GM18861 (cell line): ENCODE measurements around the gene PDE3A.
"Not testable (repeated sequence)": the region's sequence is repeated elsewhere in the genome, so short reads cannot be mapped to it uniquely, and the experiment has no call there.

ENCODE experiments used
- ATAC-seq: cut with Tn5 transposase; IDR thresholded peaks from one replicate; pipeline ENCODE4 v1.9.1; 2021; ENCODE audit not compliant: unreplicated experiment

PDE3A gene

DNA sequence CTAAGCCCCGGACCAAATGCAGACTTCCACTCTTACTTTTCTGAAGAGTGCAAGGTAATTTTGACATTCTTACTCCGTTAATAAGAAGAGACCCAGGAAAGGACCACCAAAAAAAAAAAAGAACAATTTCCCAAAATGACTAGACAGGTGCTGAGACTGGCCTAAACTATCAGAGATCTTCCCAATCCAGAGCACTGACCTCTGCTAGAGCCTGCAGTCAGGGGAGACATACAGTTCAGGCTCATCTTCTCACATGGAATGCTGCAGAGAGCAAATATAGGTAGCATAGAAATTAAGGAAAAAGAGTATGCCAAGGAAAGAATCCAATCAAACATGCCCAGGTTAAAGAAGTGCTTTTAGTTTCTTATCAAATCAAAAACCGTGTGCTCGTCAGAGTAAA, 177.9 kb downstream of the PDE3A start:
- no peak for ATAC-seq

GRCh38 chr12:20547816-20548575, 179.7 kb downstream of the PDE3A start:
- ATAC-seq = no peak

DNA sequence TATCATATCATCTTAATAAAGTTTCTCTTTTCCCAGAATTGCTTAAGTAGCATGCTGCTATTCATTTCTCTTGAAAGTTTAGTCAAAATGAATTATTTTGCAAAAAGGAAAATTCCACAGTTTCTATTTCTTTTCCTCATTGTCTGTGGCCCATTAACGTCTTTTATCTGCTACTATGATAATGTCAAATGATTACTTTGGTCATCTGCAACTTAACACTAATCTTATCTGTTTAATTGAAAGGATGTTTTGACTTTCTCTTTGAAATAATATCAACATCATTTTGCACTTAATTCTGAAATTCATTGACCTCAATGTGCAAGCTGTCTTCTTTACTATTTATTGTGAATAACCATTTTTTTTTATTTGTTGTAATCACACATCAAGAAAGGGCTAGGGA, 180.3 kb downstream of the PDE3A start:
- ATAC-seq = no peak

DNA sequence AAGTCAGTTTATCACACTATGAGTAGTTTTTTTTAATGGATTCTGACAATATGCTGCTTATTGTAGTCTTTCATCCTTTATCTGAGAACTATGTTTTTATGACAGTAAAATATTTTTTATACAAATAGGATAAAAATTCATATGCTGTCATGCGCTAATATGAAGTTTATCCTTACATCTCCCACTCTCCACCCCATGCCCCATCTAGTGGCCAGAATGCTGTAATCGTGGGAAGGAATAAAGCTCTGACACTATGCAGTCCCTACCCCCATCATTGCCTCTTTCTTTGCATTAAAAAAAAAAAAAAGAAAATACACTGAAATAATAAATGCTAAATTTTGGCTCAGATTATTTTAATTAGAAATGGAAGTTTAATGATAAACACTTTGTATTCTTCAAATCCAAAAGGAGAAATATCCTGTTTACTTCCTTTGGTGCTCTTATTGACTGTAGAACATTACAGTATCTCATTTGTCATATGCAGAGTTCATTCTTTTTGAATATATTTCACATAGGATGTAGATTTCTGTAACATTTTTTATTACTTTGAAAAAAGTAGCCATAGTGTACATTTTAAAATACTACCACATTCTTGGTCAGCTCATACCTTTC, 180.9 kb downstream of the PDE3A start:
- no peak for ATAC-seq

DNA sequence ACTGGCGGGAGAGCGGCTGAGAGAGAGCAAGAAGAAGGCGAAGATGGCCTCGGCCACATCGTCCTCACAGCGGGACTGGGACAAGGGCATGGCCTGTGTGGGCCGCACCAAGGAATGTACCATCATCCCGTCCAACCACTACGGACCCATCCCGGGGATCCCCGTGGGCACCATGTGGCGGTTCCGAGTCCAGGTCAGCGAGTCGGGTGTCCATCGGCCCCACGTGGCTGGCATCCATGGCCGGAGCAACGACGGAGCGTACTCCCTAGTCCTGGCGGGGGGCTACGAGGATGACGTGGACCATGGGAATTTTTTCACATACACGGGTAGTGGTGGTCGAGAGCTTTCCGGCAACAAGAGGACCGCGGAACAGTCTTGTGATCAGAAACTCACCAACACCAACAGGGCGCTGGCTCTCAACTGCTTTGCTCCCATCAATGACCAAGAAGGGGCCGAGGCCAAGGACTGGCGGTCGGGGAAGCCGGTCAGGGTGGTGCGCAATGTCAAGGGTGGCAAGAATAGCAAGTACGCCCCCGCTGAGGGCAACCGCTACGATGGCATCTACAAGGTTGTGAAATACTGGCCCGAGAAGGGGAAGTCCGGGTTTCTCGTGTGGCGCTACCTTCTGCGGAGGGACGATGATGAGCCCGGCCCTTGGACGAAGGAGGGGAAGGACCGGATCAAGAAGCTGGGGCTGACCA, 183.6 kb downstream of the PDE3A start:
- ATAC-seq = not testable (repeated sequence)

DNA sequence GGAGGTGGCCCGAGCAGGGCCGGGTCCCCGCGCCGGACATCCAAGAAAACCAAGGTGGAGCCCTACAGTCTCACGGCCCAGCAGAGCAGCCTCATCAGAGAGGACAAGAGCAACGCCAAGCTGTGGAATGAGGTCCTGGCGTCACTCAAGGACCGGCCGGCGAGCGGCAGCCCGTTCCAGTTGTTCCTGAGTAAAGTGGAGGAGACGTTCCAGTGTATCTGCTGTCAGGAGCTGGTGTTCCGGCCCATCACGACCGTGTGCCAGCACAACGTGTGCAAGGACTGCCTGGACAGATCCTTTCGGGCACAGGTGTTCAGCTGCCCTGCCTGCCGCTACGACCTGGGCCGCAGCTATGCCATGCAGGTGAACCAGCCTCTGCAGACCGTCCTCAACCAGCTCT, 184.2 kb downstream of the PDE3A start:
- not testable (repeated sequence) for ATAC-seq

DNA sequence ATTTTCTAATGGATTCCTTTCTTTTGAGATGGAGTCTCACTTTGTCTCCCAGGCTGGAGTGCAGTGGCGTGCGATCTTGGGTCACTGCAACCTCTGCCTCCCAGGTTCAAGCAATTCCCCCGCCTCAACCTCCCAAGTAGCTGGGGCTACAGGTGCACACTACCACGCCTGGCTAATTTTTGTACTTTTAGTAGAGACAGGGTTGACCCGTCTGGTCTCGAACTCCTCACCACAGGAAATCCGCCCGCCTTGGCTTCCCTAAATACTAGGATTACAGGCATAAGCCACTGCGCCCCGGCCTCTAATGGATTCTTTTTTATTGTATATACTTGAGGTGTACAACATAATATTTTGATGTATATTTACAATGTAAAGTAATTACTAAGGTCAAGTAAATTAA, 186.7 kb downstream of the PDE3A start:
- no peak for ATAC-seq

GRCh38 chr12:20555771-20556170, 187.4 kb downstream of the PDE3A start:
- ATAC-seq = no peak

GRCh38 chr12:20557096-20557495, 188.8 kb downstream of the PDE3A start:
- no peak for ATAC-seq

DNA sequence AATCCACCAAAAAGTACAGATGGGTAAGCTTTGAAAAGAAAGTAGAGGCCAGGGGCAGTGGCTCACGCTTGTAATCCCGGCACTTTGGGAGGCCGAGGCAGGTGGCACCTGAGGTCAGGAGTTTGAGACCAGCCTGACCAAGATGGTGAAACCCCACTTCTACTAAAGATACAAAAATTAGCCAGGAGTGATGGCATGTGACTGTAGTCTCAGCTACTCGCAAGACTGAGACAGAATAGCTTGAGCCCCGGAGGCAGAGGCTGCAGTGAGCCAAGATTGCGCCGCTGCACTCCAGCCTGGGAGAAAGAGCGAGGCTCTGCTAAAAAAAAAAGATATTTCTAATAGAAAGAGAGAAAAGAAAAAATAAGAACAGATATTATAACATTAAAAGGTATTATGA, 192.6 kb downstream of the PDE3A start:
- ATAC-seq = no peak

- ATAC-seq = no peak
Observed at GRCh38 chr12:20561871-20562270, 193.5 kb downstream of the PDE3A start.

- ATAC-seq = no peak
Observed at GRCh38 chr12:20567413-20567812, 199.1 kb downstream of the PDE3A start.

GRCh38 chr12:20572451-20572850, 204.1 kb downstream of the PDE3A start:
- no peak for ATAC-seq

GRCh38 chr12:20576528-20576927, 208.2 kb downstream of the PDE3A start:
- ATAC-seq = no peak

DNA sequence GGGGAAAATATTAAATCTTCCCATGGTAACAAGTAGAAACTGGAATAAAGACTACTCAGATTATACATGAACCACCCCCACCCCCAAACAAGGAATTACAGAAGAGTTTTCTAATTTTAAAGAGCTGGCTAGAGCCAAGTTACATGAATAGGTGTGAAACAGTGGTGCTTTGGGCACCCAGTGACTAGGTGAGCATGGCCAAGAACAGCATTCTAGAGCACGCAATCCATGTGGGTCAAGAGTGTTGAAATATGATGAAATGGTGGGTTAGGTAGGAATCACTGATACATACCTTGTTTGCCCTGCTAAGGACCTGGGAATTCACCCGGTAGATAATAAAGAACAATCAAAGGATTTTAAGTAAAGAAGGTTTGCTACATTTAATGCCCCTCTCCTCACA, 208.7 kb downstream of the PDE3A start:
- ATAC-seq = no peak

- no peak for ATAC-seq
Observed at GRCh38 chr12:20578142-20578541, 209.8 kb downstream of the PDE3A start.

DNA sequence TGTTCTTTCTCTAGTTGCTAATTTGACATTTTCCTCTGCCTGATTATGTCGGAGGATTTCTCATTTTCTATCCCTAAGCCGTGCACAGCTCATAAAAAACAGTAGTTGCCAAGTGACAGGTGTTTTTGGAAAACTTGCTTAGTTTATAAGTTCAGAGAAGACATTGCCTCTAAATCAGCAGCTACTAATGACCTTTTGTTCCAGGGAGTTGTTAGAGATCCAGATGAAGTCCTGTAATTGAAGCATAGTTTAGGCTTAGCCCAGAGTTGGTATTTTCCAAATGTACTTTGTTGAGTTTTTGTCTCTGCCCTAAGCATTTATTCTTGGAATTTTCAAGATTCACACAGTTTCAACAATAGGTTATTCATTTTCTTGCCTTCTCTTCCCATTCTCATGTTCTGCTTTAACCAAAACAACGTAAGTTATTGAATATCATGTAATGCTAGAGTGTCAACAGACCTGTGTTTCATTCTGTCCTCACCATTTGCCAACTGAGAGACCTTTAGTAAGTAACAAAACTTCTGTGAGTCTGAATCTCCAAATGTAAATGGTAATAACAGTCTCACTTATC, 216.8 kb downstream of the PDE3A start:
- no peak for ATAC-seq

- no peak for ATAC-seq
Observed at GRCh38 chr12:20585913-20586312, 217.6 kb downstream of the PDE3A start.

- ATAC-seq = no peak
Observed at GRCh38 chr12:20588042-20588441, 219.7 kb downstream of the PDE3A start.

DNA sequence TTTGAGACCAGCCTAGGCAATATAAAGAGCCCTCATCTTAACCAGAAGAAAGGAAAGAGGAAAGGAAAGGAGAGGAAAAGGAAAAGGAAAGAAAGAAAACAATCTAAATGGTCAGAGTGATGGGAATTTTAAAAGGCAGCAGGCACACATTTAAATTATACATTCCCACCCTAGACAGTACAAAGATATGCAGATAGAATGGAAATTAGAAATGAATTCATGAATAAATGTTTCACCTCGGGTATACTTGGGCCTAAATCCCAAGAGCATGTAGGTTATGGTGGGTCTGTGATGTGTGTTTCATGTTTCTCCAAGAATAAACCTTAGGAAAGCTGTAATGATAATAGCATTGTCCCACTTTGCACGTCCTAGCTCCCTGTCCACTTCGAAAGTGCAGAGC, 222.2 kb downstream of the PDE3A start:
- no peak for ATAC-seq

- no peak for ATAC-seq
Observed at GRCh38 chr12:20592556-20592955, 224.2 kb downstream of the PDE3A start.

DNA sequence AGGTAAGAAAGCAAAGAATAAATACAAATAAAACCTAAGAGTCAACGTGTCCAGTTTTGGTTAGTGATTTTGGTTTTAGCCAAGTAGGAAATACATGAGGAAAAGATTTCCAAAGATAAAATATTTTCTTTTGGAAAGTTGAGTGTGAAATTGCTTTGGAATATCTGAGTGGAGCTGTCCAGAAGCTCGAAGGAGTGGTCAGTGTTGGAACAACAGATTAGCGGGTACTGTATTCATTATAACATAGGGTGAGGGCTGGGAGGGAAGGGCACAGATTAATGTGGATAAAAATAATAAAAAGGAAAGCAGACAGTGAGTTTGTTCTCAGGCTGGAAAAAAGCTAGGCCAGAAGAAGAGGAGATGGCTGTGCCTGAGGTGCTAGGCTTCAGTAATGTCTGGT, 225.3 kb downstream of the PDE3A start:
- ATAC-seq = no peak
